Measurements from ENCODE around the gene NTN4. TPM values are rescaled to one million over a fixed set of nuclear protein-coding genes. Genes with fewer than 3 reads are reported as not detected.
"Not testable (repeated sequence)": the region's sequence is repeated elsewhere in the genome, so short reads cannot be mapped to it uniquely, and the experiment has no call there.

NTN4 gene
- total and polyA plus RNA-seq, 10 of the 15 experiments (the other 5 are each of a cell fraction or from before 2014, with no cell fraction given): 0.15 TPM; not detected in 9

- in situ Hi-C loops (cut with MboI); H3K9ac ChIP-seq (ENCODE audit: control insufficient read depth, insufficient read depth, low read length): not testable (repeated sequence)
These were observed 135.9 kb downstream of the NTN4 start for GRCh38 chr12:95654665-95655064.

GRCh38 chr12:95653771-95654546 lies 136.6 kb downstream of the NTN4 start:
- no peaks in the 10 kb centered on the region for H4K20me1 ChIP-seq (ENCODE audit: control insufficient read depth, insufficient read depth)
- ChIA-PET SMC1A (ENCODE audit: uncharacterized antibody, unreplicated experiment) (no interaction called here), POLR2A (no interaction called here), RAD21 (ENCODE audit: unreplicated experiment) (no interaction called here), CTCF (no interaction called here)
- no peaks in the 10 kb centered on the region for H3K36me3 ChIP-seq (ENCODE audit: control insufficient read depth in 2 of 2, insufficient read depth in 2 of 2, low read length in 1 of 2)
- no peaks in the 10 kb centered on the region for H3K4me1 ChIP-seq (ENCODE audit: control insufficient read depth, insufficient read depth, low read length)
- TF ChIP-seq PKNOX1 (IDR thresholded peaks at IDR 0.05) (no peak), NBN (IDR thresholded peaks at IDR 0.05) (no peak), JUND (IDR thresholded peaks at IDR 0.05; ENCODE audit: low read depth, low read length) (no peak), EP300 (IDR thresholded peaks at IDR 0.05; ENCODE audit: borderline replicate concordance in 1 of 2, control insufficient read depth in 1 of 2, low read depth in 2 of 2, low read length in 2 of 2) (no peak), IKZF2 (IDR thresholded peaks at IDR 0.05) (0 out of 4 replicates have a peak, but pooled peaks of 1 of the 2 experiments have one; percentile 29), SUPT20H (IDR thresholded peaks at IDR 0.05; ENCODE audit: borderline replicate concordance, control insufficient read depth, low read depth, low read length) (no peak)
- BruUV-seq (replicated peaks): no TSS peak
- H3K4me3 ChIP-seq: no peak overlapping the region
- ATAC-seq: no peak
- DNase-seq (ENCODE audit: low read depth, low spot score): no peak
- H3K27ac ChIP-seq (ENCODE audit: control insufficient read depth, insufficient read depth): no peak overlapping the region
- in situ Hi-C loops (cut with MboI): no loop called here
- no peaks in the 10 kb centered on the region for H3K79me2 ChIP-seq (ENCODE audit: control insufficient read depth, insufficient read depth, low read length)
- H3K4me2 ChIP-seq (ENCODE audit: control insufficient read depth, insufficient read depth): no peak overlapping the region
- WGBS (ENCODE audit: insufficient coverage, insufficient replicate concordance, low lambda C conversion rate, missing lambda C conversion rate): 69% methylated on average over 9 of the region's 9 CpGs
- intact Hi-C loops (cut with micrococcal nuclease; ENCODE audit: unreplicated experiment): no loop called here
- H2AFZ ChIP-seq (ENCODE audit: control insufficient read depth, low read depth, low read length): no peak overlapping the region
- FAIRE-seq: no peak
- no peaks in the 10 kb centered on the region for H3K9me3 ChIP-seq (replicated peaks; ENCODE audit: control insufficient read depth, insufficient read depth, low read length)
- H3K27me3 ChIP-seq (replicated peaks in 1 of 2; ENCODE audit: control insufficient read depth in 2 of 2, insufficient read depth in 2 of 2, low read length in 1 of 2): no peaks in the 10 kb centered on the region; a peak in 2 of 4 replicates
- no peak overlapping the region for H3K9ac ChIP-seq (ENCODE audit: control insufficient read depth, insufficient read depth, low read length)

More at GRCh38 chr12:95654665-95655064, 135.9 kb downstream of the NTN4 start:
- CTCF ChIA-PET; H3K27me3 ChIP-seq (replicated peaks in 1 of 2; ENCODE audit: control insufficient read depth in 2 of 2, insufficient read depth in 2 of 2, low read length in 1 of 2); H3K9me3 ChIP-seq (replicated peaks; ENCODE audit: control insufficient read depth, insufficient read depth, low read length); intact Hi-C loops (cut with micrococcal nuclease; ENCODE audit: unreplicated experiment); BruUV-seq (replicated peaks); FAIRE-seq; SMC1A ChIA-PET (ENCODE audit: uncharacterized antibody, unreplicated experiment); H3K36me3 ChIP-seq (ENCODE audit: control insufficient read depth in 2 of 2, insufficient read depth in 2 of 2, low read length in 1 of 2); H2AFZ ChIP-seq (ENCODE audit: control insufficient read depth, low read depth, low read length); H4K20me1 ChIP-seq (ENCODE audit: control insufficient read depth, insufficient read depth); H3K79me2 ChIP-seq (ENCODE audit: control insufficient read depth, insufficient read depth, low read length); DNase-seq (ENCODE audit: low read depth, low spot score); POLR2A ChIA-PET; H3K4me1 ChIP-seq (ENCODE audit: control insufficient read depth, insufficient read depth, low read length); ATAC-seq; H3K4me2 ChIP-seq (ENCODE audit: control insufficient read depth, insufficient read depth); H3K27ac ChIP-seq (ENCODE audit: control insufficient read depth, insufficient read depth); H3K4me3 ChIP-seq; RAD21 ChIA-PET (ENCODE audit: unreplicated experiment): not testable (repeated sequence)
- TF ChIP-seq, protein P1, sequence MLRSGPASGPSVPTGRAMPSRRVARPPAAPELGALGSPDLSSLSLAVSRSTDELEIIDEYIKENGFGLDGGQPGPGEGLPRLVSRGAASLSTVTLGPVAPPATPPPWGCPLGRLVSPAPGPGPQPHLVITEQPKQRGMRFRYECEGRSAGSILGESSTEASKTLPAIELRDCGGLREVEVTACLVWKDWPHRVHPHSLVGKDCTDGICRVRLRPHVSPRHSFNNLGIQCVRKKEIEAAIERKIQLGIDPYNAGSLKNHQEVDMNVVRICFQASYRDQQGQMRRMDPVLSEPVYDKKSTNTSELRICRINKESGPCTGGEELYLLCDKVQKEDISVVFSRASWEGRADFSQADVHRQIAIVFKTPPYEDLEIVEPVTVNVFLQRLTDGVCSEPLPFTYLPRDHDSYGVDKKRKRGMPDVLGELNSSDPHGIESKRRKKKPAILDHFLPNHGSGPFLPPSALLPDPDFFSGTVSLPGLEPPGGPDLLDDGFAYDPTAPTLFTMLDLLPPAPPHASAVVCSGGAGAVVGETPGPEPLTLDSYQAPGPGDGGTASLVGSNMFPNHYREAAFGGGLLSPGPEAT (IDR thresholded peaks at IDR 0.05; ENCODE audit: low read depth): peak; percentile 14; the same call in 1 of the 2 replicates
- TF ChIP-seq IKZF2 (IDR thresholded peaks at IDR 0.05): 0 out of 4 replicates have a peak, but pooled peaks of 1 of the 2 experiments have one; percentile 1
- TF ChIP-seq EED (IDR thresholded peaks at IDR 0.05; ENCODE audit: low read depth): peak; percentile 46
- WGBS (ENCODE audit: insufficient coverage, insufficient replicate concordance, low lambda C conversion rate, missing lambda C conversion rate): 42% methylated on average over 2 of the region's 3 CpGs
